GM18526 (cell line): Measurements from ENCODE around the gene SPATA21.

Experiments
- POLR2A ChIP-seq: IDR thresholded peaks from 3 replicates; pipeline ENCODE4 v1.6.1; 2011; ENCODE audit not compliant: insufficient read length; ENCODE audit errors: extremely low read depth

Gene SPATA21

DNA sequence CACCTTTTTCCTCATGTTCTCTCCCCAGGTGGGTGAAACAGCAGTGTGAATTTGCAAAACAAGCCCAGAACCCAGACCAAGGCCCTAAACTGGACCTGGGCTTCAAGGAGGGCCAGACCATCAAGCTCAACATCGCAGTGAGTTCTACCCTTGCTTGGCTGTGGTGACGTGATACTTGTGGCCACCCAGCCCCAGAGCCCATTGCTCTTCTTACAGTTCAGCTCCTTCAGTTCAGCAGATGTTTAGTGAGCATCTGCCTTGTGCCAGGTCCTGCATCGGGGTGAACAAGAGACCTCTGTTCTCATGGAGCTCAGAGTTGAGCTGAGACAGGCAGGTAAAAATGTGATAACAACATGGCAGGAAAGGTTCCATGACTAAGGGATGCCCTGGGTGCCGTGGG, 11.8 kb upstream of the SPATA21 start:
- TF ChIP-seq POLR2A = no peak

DNA sequence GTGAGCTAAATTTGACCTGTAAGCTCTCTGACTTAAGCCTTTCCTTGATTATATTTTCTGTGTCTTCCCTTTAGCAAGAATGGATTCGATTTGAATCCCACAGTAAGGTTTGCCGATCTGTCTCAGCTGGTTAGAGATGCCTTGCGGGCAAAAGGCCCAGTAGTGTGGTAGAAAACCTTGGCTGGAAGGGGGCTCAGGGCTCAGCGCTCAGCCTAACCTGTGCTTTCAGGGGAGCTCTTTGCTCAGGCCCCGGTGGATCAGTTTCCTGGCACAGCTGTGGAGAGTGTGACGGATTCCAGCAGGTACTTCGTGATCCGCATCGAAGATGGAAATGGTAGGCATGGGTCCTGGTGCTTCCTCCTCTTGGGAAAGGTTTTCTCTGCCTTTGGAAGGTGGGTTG, 10.4 kb upstream of the SPATA21 start:
- TF ChIP-seq POLR2A = no peak

DNA sequence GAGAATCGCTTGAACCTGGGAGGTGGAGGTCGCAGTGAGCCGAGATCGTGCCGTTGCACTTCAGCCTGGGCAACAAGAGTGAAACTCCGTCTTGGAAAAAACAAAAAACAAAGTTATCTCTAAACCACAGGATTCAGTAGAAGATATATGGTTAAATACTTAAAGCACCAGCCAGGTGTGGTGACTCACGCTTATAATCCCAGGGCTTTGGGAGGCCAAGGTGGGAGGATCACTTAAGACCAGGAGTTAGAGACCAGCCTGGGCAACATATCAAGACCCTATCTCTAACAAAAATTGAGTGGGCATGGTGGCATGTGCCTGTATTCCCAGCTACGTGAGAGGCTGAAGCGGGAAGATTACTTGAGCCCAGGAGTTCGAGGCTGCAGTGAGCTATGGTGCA, 8.9 kb upstream of the SPATA21 start:
- TF ChIP-seq POLR2A = no peak

DNA sequence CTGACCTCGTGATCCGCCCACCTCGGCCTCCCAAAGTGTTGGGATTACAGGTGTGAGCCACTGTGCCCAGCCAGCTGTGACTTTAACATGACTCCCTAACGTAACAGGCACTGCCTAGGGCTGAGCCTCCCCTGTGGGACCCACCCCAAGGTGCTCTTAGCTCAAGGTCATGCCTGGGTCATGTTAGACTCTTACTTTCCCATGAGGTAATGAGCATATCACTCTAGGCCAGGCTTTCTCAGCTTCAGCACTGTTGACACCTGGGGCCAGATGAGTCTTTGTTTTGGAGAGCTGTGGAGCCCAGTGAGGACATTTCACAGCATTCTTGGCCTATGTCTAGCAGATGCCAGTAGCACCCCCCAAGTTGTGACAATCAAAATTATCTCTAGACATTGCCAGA, 7.8 kb upstream of the SPATA21 start:
- no peak for TF ChIP-seq POLR2A

DNA sequence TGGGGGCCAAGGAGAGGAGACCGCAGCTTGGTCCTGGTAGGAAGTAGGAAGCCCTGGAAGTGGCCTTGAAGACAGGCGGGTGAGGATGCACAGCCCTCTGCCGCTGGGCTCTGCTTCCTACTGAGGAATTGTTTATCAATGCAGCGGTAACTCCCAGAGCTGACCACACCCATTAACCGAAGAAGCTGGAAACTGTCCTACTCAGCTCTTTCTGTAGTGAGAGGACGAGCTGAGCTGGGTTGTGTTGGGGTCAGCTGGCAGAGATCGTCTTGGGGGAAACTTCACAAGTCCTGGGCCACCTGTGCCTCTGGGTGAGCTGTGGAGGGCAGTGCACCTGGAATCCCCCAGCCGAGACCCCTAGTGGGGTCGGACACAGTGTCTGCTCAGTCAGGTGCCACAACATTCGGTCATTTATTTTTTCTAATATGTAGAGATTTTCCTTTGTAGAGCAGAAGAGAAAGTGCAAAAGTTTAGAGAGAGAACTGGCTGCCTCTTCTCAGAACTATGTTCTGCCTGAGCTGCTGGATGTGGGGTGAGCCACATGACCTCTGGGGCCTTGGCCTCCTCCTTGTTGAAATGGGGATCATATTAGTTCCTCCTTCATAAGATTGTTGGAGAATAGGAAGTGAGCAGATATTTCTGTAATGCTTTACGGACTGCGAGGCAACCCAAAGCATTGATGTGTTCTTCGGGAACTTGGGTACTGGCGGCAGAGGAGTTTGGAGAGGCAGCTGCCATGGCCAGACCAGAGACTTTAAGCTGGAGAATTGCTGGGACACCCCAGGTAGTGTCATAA, 6.9 kb upstream of the SPATA21 start:
- no peak for TF ChIP-seq POLR2A

DNA sequence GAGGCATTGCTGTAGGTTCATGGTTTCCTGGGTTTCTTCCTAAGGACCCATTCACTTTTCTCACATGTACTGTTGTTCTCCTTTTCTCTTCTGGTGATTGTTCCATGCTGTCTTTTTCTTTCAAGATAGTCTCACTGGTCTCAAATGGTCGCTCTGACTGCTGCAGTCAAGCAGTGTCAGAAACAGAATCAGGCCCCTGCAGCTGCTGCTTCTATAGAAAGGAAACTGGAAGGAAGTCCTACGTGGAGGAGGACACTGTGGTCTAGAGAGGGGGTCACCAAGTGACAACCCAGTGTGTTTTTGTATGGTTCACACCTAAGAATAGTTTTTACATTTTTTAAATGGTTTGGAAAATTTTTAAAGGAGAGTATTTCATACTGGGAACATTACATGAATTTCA, 5.7 kb upstream of the SPATA21 start:
- TF ChIP-seq POLR2A = no peak

DNA sequence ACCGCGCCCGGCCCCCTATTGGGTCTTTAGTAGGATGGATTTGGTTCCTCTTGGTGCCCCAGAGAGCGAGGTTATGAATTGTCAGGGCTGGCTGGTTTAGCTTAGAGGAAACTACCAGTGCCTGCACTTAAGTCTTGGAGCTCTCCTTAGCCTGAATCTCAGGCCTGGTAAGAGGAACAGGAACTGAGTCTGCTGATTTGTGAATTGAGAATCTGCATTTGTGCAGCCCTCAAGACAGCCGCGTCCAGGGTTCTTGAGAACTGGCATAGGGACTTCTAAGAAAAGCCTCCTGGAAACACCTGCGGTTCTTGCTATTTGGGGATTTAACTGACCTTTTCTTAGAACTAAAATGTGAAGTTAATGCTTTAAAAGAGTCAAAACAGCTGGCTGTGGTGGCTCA, 5.0 kb upstream of the SPATA21 start:
- TF ChIP-seq POLR2A = no peak

DNA sequence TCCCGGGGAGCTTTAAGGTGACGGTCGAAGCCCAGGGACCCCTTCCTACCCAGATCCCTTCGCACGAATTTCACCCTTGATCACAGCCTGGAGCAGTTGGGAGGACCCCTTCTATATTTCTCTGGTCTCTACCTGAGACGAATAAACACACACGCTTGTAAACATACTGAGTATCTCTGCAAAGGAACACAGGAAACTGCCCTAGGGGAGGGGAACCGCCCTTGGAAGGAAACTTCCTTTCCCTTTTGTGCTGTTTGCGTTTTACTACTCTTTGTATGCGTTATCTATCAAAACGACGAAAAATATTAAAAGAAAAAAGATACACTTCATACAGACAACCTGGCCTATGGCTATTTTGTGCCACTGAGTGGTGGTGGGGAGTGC, 4.0 kb upstream of the SPATA21 start:
- no peak for TF ChIP-seq POLR2A

DNA sequence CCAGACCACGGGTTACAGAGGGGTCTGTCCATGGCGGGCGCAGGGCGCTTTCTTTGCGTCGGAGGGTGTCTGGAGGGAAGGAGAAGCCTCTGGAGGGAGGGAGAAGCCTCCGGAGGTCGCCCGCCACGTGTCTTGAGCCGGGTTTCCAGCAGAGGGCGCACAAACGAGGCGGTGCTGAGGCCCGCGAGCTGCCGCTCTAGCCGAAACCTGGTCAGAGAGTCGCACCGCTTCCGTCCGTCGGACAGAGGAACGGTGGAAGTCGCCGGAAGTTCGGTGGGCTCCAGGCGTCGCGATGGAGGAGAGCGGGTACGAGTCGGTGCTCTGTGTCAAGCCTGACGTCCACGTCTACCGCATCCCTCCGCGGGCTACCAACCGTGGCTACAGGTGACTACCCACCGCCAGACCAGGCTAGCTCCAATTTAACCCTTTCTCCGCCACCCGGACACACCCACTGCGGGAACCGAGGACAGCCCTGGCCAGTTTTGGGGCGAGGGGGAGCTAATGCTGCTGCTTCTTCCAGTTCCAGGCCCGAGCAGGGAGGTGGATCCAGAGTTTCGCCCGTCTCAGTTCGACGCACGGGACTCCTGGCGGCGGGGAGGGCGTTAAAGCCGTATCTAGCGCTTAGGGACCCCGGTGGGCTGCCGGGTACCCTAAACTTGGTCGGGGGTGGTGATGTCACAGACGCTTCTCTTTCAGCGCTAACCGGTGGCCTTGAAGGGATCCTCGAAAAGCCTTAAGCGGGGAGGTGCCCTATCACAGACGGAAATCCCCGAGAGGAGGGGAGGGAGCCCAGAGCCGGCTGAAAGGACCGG, 3.5 kb upstream of the SPATA21 start, which contains the start of gene NECAP2:
Gene NECAP2 (plus strand): TSS at position 255 of the 812 bp plus-strand sequence. CDS start 38 bp downstream, at position 293.
- TF ChIP-seq POLR2A = peak; percentile 95

DNA sequence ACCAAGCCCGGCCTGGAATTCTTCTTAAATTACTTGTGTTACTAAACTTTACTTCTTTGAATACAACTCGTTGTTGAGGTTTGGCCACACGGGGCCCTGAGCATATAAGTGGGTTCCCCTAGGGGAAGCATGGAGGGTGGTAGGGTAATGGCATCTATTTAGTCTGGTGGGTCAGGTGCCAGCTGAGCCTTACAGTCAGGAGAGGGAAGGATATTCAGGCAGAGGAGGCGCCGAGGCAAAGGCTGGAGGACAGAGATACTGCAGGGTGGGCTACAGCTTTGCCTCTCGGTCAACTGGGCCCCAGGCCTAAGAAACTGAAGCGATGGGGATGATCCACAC, 2.9 kb upstream of the SPATA21 start:
- no peak for TF ChIP-seq POLR2A

DNA sequence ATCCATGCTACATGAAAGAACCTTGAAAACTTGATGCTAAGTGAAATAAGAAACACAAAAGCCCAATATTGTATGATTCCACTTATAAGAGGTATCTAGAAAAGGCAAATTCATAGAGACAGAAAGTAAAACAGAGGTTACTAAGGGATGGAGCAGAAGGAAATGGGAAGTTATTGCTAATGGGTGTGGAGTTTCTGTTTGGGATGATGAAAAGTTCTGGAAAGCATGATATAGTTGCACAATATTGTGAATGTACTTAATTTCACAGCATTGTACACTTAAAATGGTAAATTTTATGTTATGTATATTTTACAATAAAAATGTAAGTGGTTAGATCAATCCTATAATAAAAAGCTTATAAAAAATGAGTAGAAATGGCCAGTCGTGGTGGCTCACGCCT, 1.7 kb upstream of the SPATA21 start:
- no peak for TF ChIP-seq POLR2A

DNA sequence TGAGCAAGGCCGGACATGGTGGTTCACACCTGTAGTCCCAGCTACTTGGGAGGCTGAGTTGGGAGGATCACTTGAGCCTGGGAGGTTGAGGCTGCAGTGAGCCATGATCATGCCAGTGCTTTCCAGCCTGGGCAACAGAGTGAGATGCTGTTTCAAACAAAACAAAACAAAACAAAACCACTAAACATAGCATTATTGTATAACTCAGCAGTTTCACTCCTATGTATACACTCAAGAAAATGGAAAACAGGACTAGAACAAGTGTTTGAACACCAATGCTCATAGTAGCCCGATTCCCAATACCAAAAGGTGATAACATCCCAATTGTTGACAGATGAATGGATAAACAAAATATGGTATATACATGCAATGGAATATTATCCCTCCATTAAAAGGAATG, 1.3 kb upstream of the SPATA21 start:
- TF ChIP-seq POLR2A = no peak

DNA sequence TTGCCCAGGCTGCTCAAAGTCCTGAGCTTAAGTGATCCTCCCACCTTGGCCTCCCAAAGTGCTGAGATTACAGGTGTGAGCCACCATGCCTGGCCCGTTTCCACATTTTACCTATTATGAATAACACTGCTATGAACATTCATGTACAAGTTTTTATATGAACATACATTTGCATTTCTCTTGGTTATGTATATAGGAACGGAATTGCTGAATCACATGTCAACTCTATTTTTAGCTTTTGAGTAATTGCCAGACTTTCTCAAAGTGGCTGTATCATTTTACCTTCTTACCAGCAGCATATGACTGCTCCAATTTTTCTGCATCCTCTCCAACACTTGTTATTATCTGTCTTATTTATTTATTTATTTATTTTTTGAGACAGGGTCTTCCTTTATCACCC, 2.7 kb downstream of the SPATA21 start:
- TF ChIP-seq POLR2A = no peak

DNA sequence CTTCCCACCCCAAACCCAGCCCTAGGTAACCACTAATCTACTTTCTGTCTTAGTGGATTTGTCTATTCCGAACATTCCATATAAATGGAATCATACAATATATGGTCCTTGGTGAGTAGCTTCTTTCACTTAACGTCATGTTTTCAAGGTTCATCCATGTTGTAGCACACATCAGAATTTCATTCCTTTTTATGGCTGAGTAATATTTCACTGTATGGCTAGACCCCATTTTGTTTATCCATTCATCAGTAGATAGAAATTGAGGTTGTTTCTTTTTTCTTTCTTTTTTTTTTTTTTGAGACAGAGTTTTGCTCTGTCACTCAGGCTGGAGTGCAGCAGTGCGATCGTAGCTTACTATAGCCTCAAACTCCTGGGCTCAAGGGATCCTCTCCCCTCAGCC, 3.2 kb downstream of the SPATA21 start:
- no peak for TF ChIP-seq POLR2A

DNA sequence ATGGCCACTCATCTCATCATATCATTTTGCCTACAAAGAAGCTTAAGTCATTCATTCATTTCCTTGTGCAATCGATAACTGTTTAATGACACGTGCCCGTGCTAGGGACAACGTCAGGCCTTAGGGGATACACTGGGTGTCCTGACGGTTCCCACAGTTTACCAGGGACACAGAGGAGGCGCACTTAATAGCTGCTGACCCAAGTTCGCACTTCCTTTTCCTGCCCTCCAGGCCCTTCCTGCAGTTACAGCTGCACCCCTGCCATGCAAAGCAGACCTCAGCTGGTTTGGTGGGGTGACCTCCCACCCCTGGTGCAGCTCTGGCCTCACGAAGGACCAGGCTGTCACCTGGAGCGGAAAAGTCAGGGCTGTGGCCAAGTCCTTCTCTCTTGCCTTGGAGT, 4.2 kb downstream of the SPATA21 start:
- no peak for TF ChIP-seq POLR2A

DNA sequence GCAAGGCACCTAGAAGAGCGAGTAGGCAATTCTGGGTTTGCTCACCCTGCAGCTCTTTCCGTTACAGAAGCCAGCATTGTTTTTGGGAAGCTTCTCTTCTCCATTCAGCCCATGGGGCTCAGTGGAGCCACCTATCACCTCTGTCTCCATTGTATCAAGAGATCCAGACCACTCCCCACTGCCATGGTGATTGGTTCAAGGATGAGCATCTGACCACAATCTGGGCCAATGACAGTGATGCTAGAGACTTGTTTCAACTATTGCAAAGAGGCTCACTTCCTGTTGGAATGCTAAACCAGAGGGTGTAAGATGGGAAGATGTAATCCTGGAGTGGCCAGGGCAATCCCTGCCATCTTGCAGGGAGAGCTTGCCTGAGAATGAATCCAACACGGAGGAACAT, 6.6 kb downstream of the SPATA21 start:
- no peak for TF ChIP-seq POLR2A
